ENCODE results near the gene RB1. TPM values are rescaled to one million over a fixed set of nuclear protein-coding genes. Genes with fewer than 3 reads are reported as not detected.
A peak's percentile ranks its signal among the peaks of the same experiment; 100 is the strongest.

Gene RB1
- total RNA-seq: 10 to 100 TPM; 38.2 to 38.9 TPM
- 16.8 TPM for polyA plus RNA-seq

GRCh38 chr13:48303359-48304142 lies at the start of gene RB1:
RB1 (plus strand) TSS chr13:48303751; CDS start chr13:48303913, 162 bp downstream.
- ChIA-PET POLR2A (interaction anchor here (0.6 to 1.0 kb wide), 5 partner anchors 83 to 267 kb away, joined by 3 read pairs; partner anchors contain the start of genes MED4, NUDT15 and RCBTB2), CTCF (interaction anchor here (0.5 to 2.0 kb wide), 3 partner anchors 209 to 277 kb away, joined by 4 to 10 read pairs (median 6); partner anchors contain the start of gene MED4)
- Histone ChIP-seq H3K27me3 (ENCODE audit: insufficient read depth, low read length, poor library complexity, severe bottlenecking) (no peaks in the 10 kb centered on the region), H3K36me3 (ENCODE audit: insufficient read depth, low read length) (no peaks in the 10 kb centered on the region), H3K9me3 (ENCODE audit: low read length) (no peaks in the 10 kb centered on the region), H3K4me1 (ENCODE audit: insufficient read depth, low read length) (peaks cover 29% of the 10 kb centered on the region), H3K27ac (ENCODE audit: low read depth, low read length) (peak within 1 kb of the TSS; percentile 99), H3K4me3 (ENCODE audit: low read length) (peak within 1 kb of the TSS; percentile 66)
- H3K4me3 Mint-ChIP-seq: peak within 1 kb of the TSS; percentile 97 to 99 (median 98)
- peaks cover 0 to 28% (median 4%) of the 10 kb centered on the region in 3 donors for H3K36me3 Mint-ChIP-seq
- peaks cover 27 to 45% (median 39%) of the 10 kb centered on the region in 3 donors for H3K4me1 Mint-ChIP-seq
- no peaks in the 10 kb centered on the region for H3K9me3 Mint-ChIP-seq
- peak; percentile 89 to 93 (median 90) for DNase-seq
- H3K27me3 Mint-ChIP-seq: no peaks in the 10 kb centered on the region
- peak within 1 kb of the TSS; percentile 97 to 100 (median 99) for H3K27ac Mint-ChIP-seq

GRCh38 chr13:48253849-48254248 lies 49.7 kb upstream of the RB1 start:
- no peaks in the 10 kb centered on the region for H3K27me3 ChIP-seq (ENCODE audit: insufficient read depth, low read length, poor library complexity, severe bottlenecking)
- H3K9me3 ChIP-seq (ENCODE audit: low read length): no peaks in the 10 kb centered on the region
- peak overlapping the region; percentile 15 to 82 (median 50) for H3K27ac Mint-ChIP-seq
- H3K9me3 Mint-ChIP-seq: no peaks in the 10 kb centered on the region
- H3K36me3 Mint-ChIP-seq: peaks cover 0 to 79% (median 16%) of the 10 kb centered on the region in 3 donors
- H3K27ac ChIP-seq (ENCODE audit: low read depth, low read length): no peak overlapping the region
- CTCF ChIA-PET: no interaction called here
- POLR2A ChIA-PET: no interaction called here
- peak overlapping the region in 5 of 7 donors; percentile 13 to 41 (median 28) for H3K4me3 Mint-ChIP-seq
- peaks cover 35% of the 10 kb centered on the region for H3K36me3 ChIP-seq (ENCODE audit: insufficient read depth, low read length)
- no peak overlapping the region for H3K4me3 ChIP-seq (ENCODE audit: low read length)
- H3K4me1 Mint-ChIP-seq: peaks cover 66 to 89% (median 84%) of the 10 kb centered on the region in 3 donors
- peaks cover 34% of the 10 kb centered on the region for H3K4me1 ChIP-seq (ENCODE audit: insufficient read depth, low read length)
- H3K27me3 Mint-ChIP-seq: no peaks in the 10 kb centered on the region
- DNase-seq: no peak

- H3K27me3 Mint-ChIP-seq: no peaks in the 10 kb centered on the region
- H3K4me1 Mint-ChIP-seq: peaks cover 62 to 89% (median 80%) of the 10 kb centered on the region in 3 donors
- Histone ChIP-seq H3K36me3 (ENCODE audit: insufficient read depth, low read length) (peaks cover 43% of the 10 kb centered on the region), H3K4me3 (ENCODE audit: low read length) (no peak overlapping the region), H3K4me1 (ENCODE audit: insufficient read depth, low read length) (peaks cover 22% of the 10 kb centered on the region), H3K9me3 (ENCODE audit: low read length) (no peaks in the 10 kb centered on the region), H3K27me3 (ENCODE audit: insufficient read depth, low read length, poor library complexity, severe bottlenecking) (no peaks in the 10 kb centered on the region), H3K27ac (ENCODE audit: low read depth, low read length) (no peak overlapping the region)
- DNase-seq: no peak
- peaks cover 0 to 84% (median 19%) of the 10 kb centered on the region in 3 donors for H3K36me3 Mint-ChIP-seq
- H3K27ac Mint-ChIP-seq: peak overlapping the region in 3 of 8 donors; percentile 23 to 77 (median 47)
- no peak overlapping the region for H3K4me3 Mint-ChIP-seq
- CTCF ChIA-PET: interaction anchor here (1.4 to 1.8 kb wide), 2 partner anchors 14 to 17 kb away, joined by 4 to 6 read pairs; no protein-coding TSS in a partner anchor
- no peaks in the 10 kb centered on the region for H3K9me3 Mint-ChIP-seq
- POLR2A ChIA-PET: interaction anchor here (0.6 kb wide), 1 partner anchor 14 kb away, joined by 3 read pairs; no protein-coding TSS in a partner anchor
Observed at GRCh38 chr13:48255090-48255489, 48.5 kb upstream of the RB1 start.

- no peak overlapping the region for H3K27ac ChIP-seq (ENCODE audit: low read depth, low read length)
- no peak for DNase-seq
- H3K4me1 ChIP-seq (ENCODE audit: insufficient read depth, low read length): peaks cover 17% of the 10 kb centered on the region
- peaks cover 43% of the 10 kb centered on the region for H3K36me3 ChIP-seq (ENCODE audit: insufficient read depth, low read length)
- Mint-ChIP-seq H3K4me3 (no peak overlapping the region), H3K27me3 (no peaks in the 10 kb centered on the region), H3K36me3 (peaks cover 0 to 87% (median 24%) of the 10 kb centered on the region in 3 donors), H3K4me1 (peaks cover 58 to 87% (median 80%) of the 10 kb centered on the region in 3 donors), H3K9me3 (no peaks in the 10 kb centered on the region), H3K27ac (peak overlapping the region in 4 of 8 donors; percentile 37 to 70 (median 48))
- POLR2A ChIA-PET: no interaction called here
- no peaks in the 10 kb centered on the region for H3K27me3 ChIP-seq (ENCODE audit: insufficient read depth, low read length, poor library complexity, severe bottlenecking)
- no peak overlapping the region for H3K4me3 ChIP-seq (ENCODE audit: low read length)
- no peaks in the 10 kb centered on the region for H3K9me3 ChIP-seq (ENCODE audit: low read length)
- CTCF ChIA-PET: interaction anchor here (1.4 to 1.8 kb wide), 2 partner anchors 15 to 18 kb away, joined by 4 to 6 read pairs; no protein-coding TSS in a partner anchor
Observed at GRCh38 chr13:48255954-48256353, 47.6 kb upstream of the RB1 start.

GRCh38 chr13:48258002-48258401 lies 45.5 kb upstream of the RB1 start:
- Mint-ChIP-seq H3K27ac (peak overlapping the region in 5 of 8 donors; percentile 32 to 72 (median 66)), H3K36me3 (peaks cover 1 to 92% (median 28%) of the 10 kb centered on the region in 3 donors), H3K4me3 (no peak overlapping the region), H3K27me3 (no peaks in the 10 kb centered on the region), H3K9me3 (no peaks in the 10 kb centered on the region), H3K4me1 (peaks cover 47 to 81% (median 74%) of the 10 kb centered on the region in 3 donors)
- no peak overlapping the region for H3K27ac ChIP-seq (ENCODE audit: low read depth, low read length)
- no peak overlapping the region for H3K4me3 ChIP-seq (ENCODE audit: low read length)
- ChIA-PET CTCF (no interaction called here), POLR2A (no interaction called here)
- DNase-seq: no peak
- H3K9me3 ChIP-seq (ENCODE audit: low read length): no peaks in the 10 kb centered on the region
- peaks cover 60% of the 10 kb centered on the region for H3K36me3 ChIP-seq (ENCODE audit: insufficient read depth, low read length)
- no peaks in the 10 kb centered on the region for H3K27me3 ChIP-seq (ENCODE audit: insufficient read depth, low read length, poor library complexity, severe bottlenecking)
- H3K4me1 ChIP-seq (ENCODE audit: insufficient read depth, low read length): no peaks in the 10 kb centered on the region

GRCh38 chr13:48258430-48258829 lies 45.1 kb upstream of the RB1 start:
- no peaks in the 10 kb centered on the region for H3K27me3 Mint-ChIP-seq
- POLR2A ChIA-PET: no interaction called here
- no peaks in the 10 kb centered on the region for H3K9me3 Mint-ChIP-seq
- Histone ChIP-seq H3K4me3 (ENCODE audit: low read length) (no peak overlapping the region), H3K36me3 (ENCODE audit: insufficient read depth, low read length) (peaks cover 63% of the 10 kb centered on the region), H3K9me3 (ENCODE audit: low read length) (no peaks in the 10 kb centered on the region), H3K27ac (ENCODE audit: low read depth, low read length) (no peak overlapping the region), H3K27me3 (ENCODE audit: insufficient read depth, low read length, poor library complexity, severe bottlenecking) (no peaks in the 10 kb centered on the region), H3K4me1 (ENCODE audit: insufficient read depth, low read length) (peaks cover 4% of the 10 kb centered on the region)
- peak overlapping the region in 6 of 8 donors; percentile 21 to 72 (median 31) for H3K27ac Mint-ChIP-seq
- CTCF ChIA-PET: no interaction called here
- peaks cover 47 to 81% (median 74%) of the 10 kb centered on the region in 3 donors for H3K4me1 Mint-ChIP-seq
- no peak for DNase-seq
- peaks cover 5 to 95% (median 29%) of the 10 kb centered on the region in 3 donors for H3K36me3 Mint-ChIP-seq
- H3K4me3 Mint-ChIP-seq: no peak overlapping the region

GRCh38 chr13:48260970-48261369 lies 42.6 kb upstream of the RB1 start:
- no peak overlapping the region for H3K4me3 ChIP-seq (ENCODE audit: low read length)
- Mint-ChIP-seq H3K27ac (peak overlapping the region in 3 of 8 donors; percentile 48 to 78 (median 69)), H3K36me3 (peaks cover 14 to 87% (median 33%) of the 10 kb centered on the region in 3 donors), H3K9me3 (no peaks in the 10 kb centered on the region), H3K4me1 (peaks cover 56 to 86% (median 78%) of the 10 kb centered on the region in 3 donors), H3K4me3 (no peak overlapping the region), H3K27me3 (no peaks in the 10 kb centered on the region)
- H3K4me1 ChIP-seq (ENCODE audit: insufficient read depth, low read length): peaks cover 24% of the 10 kb centered on the region
- ChIA-PET CTCF (no interaction called here), POLR2A (no interaction called here)
- H3K36me3 ChIP-seq (ENCODE audit: insufficient read depth, low read length): peaks cover 53% of the 10 kb centered on the region
- no peaks in the 10 kb centered on the region for H3K27me3 ChIP-seq (ENCODE audit: insufficient read depth, low read length, poor library complexity, severe bottlenecking)
- DNase-seq: no peak
- H3K9me3 ChIP-seq (ENCODE audit: low read length): no peaks in the 10 kb centered on the region
- no peak overlapping the region for H3K27ac ChIP-seq (ENCODE audit: low read depth, low read length)

GRCh38 chr13:48263196-48263595 lies 40.4 kb upstream of the RB1 start:
- H3K9me3 Mint-ChIP-seq: no peaks in the 10 kb centered on the region
- ChIA-PET CTCF (interaction anchor here (1.3 to 1.5 kb wide), 2 partner anchors 136 to 168 kb away, joined by 4 to 5 read pairs; partner anchors contain the start of gene MED4), POLR2A (interaction anchor here (0.7 to 1.2 kb wide), 2 partner anchors 26 to 30 kb away, joined by 3 to 4 read pairs; partner anchors contain the start of gene ITM2B)
- Histone ChIP-seq H3K4me3 (ENCODE audit: low read length) (no peak overlapping the region), H3K27ac (ENCODE audit: low read depth, low read length) (no peak overlapping the region), H3K4me1 (ENCODE audit: insufficient read depth, low read length) (peaks cover 24% of the 10 kb centered on the region), H3K9me3 (ENCODE audit: low read length) (no peaks in the 10 kb centered on the region), H3K27me3 (ENCODE audit: insufficient read depth, low read length, poor library complexity, severe bottlenecking) (no peaks in the 10 kb centered on the region), H3K36me3 (ENCODE audit: insufficient read depth, low read length) (peaks cover 42% of the 10 kb centered on the region)
- H3K36me3 Mint-ChIP-seq: peaks cover 14 to 80% (median 33%) of the 10 kb centered on the region in 3 donors
- DNase-seq: no peak
- H3K27me3 Mint-ChIP-seq: peaks cover 0 to 2% of the 10 kb centered on the region in 2 donors
- H3K27ac Mint-ChIP-seq: peak overlapping the region in 7 of 8 donors; percentile 23 to 83 (median 44)
- no peak overlapping the region for H3K4me3 Mint-ChIP-seq
- peaks cover 50 to 88% (median 82%) of the 10 kb centered on the region in 3 donors for H3K4me1 Mint-ChIP-seq
